IMR-90 (cell line): Measurements from ENCODE around the gene WWC1. TPM values are rescaled to one million over a fixed set of nuclear protein-coding genes. Genes with fewer than 3 reads are reported as not detected.
A peak's percentile ranks its signal among the peaks of the same experiment; 100 is the strongest.

Source experiments
- ATAC-seq: fragments of 200-7000 bp; cut with Tn5 transposase; 2 replicates; pipeline ENCODE4 v1.9.1; 2020; ENCODE audit warnings: low read depth, mild to moderate bottlenecking, moderate library complexity
- BruUV-seq: library from RNA; stranded (reverse); fragments of 400-500 nt; replicated peaks from 2 replicates; lab custom pipeline; 2021; lab: Mats Ljungman, UMichigan
- CTCF ChIA-PET: fragments of 300-600 bp; formaldehyde crosslinking; extraction: SDS; loops from one replicate; lab custom pipeline; 2021; ENCODE audit warnings: antibody characterized with exemption; lab: Yijun Ruan, JAX
- POLR2A ChIA-PET: fragments of 300-600 bp; sonication (Branson Sonifier 250); formaldehyde crosslinking; loops from one replicate; lab custom pipeline; 2022; ENCODE audit warnings: antibody characterized with exemption; ENCODE audit not compliant: unreplicated experiment; lab: Charles Lee
- DNase-seq: peaks from one replicate; pipeline ENCODE4 v3.0.0; 2013
- H2AFZ ChIP-seq: replicated peaks from 2 replicates; pipeline ENCODE3; 2013; ENCODE audit warnings: low read length, mild to moderate bottlenecking; ENCODE audit not compliant: poor library complexity
- H2AK5ac ChIP-seq: 2 replicates; pipeline ENCODE4 v1.6.1; 2013; ENCODE audit warnings: low read depth, low read length, inconsistent platforms
- H2AK9ac ChIP-seq: replicated peaks from 2 replicates; pipeline ENCODE3; 2013; ENCODE audit warnings: mild to moderate bottlenecking, low read depth, low read length, moderate library complexity; ENCODE audit not compliant: poor library complexity
- H2BK120ac ChIP-seq: 2 replicates; pipeline ENCODE4 v1.6.1; 2013; ENCODE audit warnings: low read depth, low read length, inconsistent platforms
- H2BK15ac ChIP-seq: 3 replicates; pipeline ENCODE4 v1.6.1; 2013; ENCODE audit warnings: low read depth, low read length, inconsistent platforms
- H2BK20ac ChIP-seq: 2 replicates; pipeline ENCODE4 v1.6.1; 2013; ENCODE audit warnings: low read depth, mild to moderate bottlenecking, inconsistent platforms, low read length, moderate library complexity
- H2BK5ac ChIP-seq: 2 replicates; pipeline ENCODE4 v1.6.1; 2013; ENCODE audit warnings: mild to moderate bottlenecking, low read depth, low read length, inconsistent platforms; ENCODE audit not compliant: poor library complexity, severe bottlenecking
- H3K14ac ChIP-seq: replicated peaks from 2 replicates; pipeline ENCODE4 v1.6.1; 2013; ENCODE audit warnings: low read depth, low read length, inconsistent platforms
- H3K18ac ChIP-seq: 2 replicates; pipeline ENCODE4 v1.6.1; 2013; ENCODE audit warnings: low read depth, low read length, control low read depth
- H3K23ac ChIP-seq: 2 replicates; pipeline ENCODE4 v1.6.1; 2013; ENCODE audit warnings: low read depth, low read length, inconsistent platforms
- H3K27ac ChIP-seq: 2 replicates; pipeline ENCODE4 v1.5.1; 2013; ENCODE audit warnings: mild to moderate bottlenecking, control low read depth, low read length; ENCODE audit not compliant: insufficient read depth
- H3K27me3 ChIP-seq: 2 replicates; pipeline ENCODE4 v1.6.1; 2013; ENCODE audit warnings: low read length; ENCODE audit not compliant: control insufficient read depth, insufficient read depth
- H3K36me3 ChIP-seq: 2 replicates; pipeline ENCODE4 v1.6.1; 2013; ENCODE audit warnings: low read length, mixed read lengths; ENCODE audit not compliant: control insufficient read depth, insufficient read depth
- H3K4ac ChIP-seq: 2 replicates; pipeline ENCODE4 v1.6.1; 2013; ENCODE audit warnings: low read depth, low read length, inconsistent platforms
- H3K4me1 ChIP-seq: 2 replicates; pipeline ENCODE4 v1.6.1; 2013; ENCODE audit warnings: low read length, mixed read lengths; ENCODE audit not compliant: control insufficient read depth, insufficient read depth
- H3K4me2 ChIP-seq: 2 replicates; pipeline ENCODE4 v1.6.1; 2013; ENCODE audit warnings: low read depth, mild to moderate bottlenecking, control low read depth, low read length, moderate library complexity
- H3K4me3 ChIP-seq: 2 replicates; pipeline ENCODE4 v1.5.1; 2013; ENCODE audit warnings: low read depth, mild to moderate bottlenecking, control low read depth, low read length, moderate library complexity; ENCODE audit not compliant: insufficient read depth
- H3K56ac ChIP-seq: 2 replicates; pipeline ENCODE4 v1.6.1; 2013; ENCODE audit warnings: low read length, inconsistent platforms; ENCODE audit not compliant: insufficient read depth; ENCODE audit errors: extremely low read depth
- H3K79me1 ChIP-seq, 2 experiments: 2 replicates each; pipeline ENCODE4 v1.6.1; 2013; ENCODE audit warnings: low read length in 2 of 2, inconsistent platforms in 1 of 2, low read depth in 1 of 2
- H3K9ac ChIP-seq: 2 replicates; pipeline ENCODE4 v1.6.1; 2013; ENCODE audit warnings: low read depth, low read length, control low read depth
- H3K9me1 ChIP-seq: 2 replicates; pipeline ENCODE4 v1.6.1; 2013; ENCODE audit warnings: low read length, inconsistent platforms; ENCODE audit not compliant: insufficient read depth
- H3K9me3 ChIP-seq: 2 replicates; pipeline ENCODE4 v1.6.1; 2013; ENCODE audit warnings: low read length; ENCODE audit not compliant: control insufficient read depth, insufficient read depth
- H4K20me1 ChIP-seq: 2 replicates; pipeline ENCODE4 v1.6.1; 2013; ENCODE audit warnings: low read length, inconsistent platforms; ENCODE audit not compliant: insufficient read depth
- H4K5ac ChIP-seq: 2 replicates; pipeline ENCODE4 v1.6.1; 2013; ENCODE audit warnings: mild to moderate bottlenecking, low read depth, low read length, control low read depth
- H4K8ac ChIP-seq, 2 experiments: 2 replicates each; pipeline ENCODE4 v1.6.1; 2013; ENCODE audit warnings: low read depth in 2 of 2, low read length in 2 of 2, control low read depth in 1 of 2, inconsistent platforms in 1 of 2
- H4K91ac ChIP-seq: 2 replicates; pipeline ENCODE4 v1.6.1; 2013; ENCODE audit warnings: low read depth, low read length, inconsistent platforms; ENCODE audit not compliant: insufficient read depth
- BHLHE40 ChIP-seq: fragments of 150-350 bp; IDR thresholded peaks from 2 replicates; pipeline ENCODE4 v1.6.1; 2016; ENCODE audit warnings: mild to moderate bottlenecking, low read depth, low read length
- CEBPB ChIP-seq: IDR thresholded peaks from 2 replicates; pipeline ENCODE4 v1.6.1; 2012; ENCODE audit warnings: low read depth, low read length, improper control_type of control experiment
- CHD1 ChIP-seq: IDR thresholded peaks from 2 replicates; pipeline ENCODE4 v1.6.1; 2012; ENCODE audit warnings: low read depth, low read length, improper control_type of control experiment
- FOS ChIP-seq: fragments of 150-350 bp; IDR thresholded peaks from 2 replicates; pipeline ENCODE4 v1.6.1; 2016; ENCODE audit warnings: low read depth, low read length
- MAFK ChIP-seq: IDR thresholded peaks from 2 replicates; pipeline ENCODE4 v1.6.1; 2012; ENCODE audit warnings: low read depth, low read length, improper control_type of control experiment
- MAZ ChIP-seq: IDR thresholded peaks from 2 replicates; pipeline ENCODE4 v1.6.1; 2012; ENCODE audit warnings: low read depth, mild to moderate bottlenecking, low read length, improper control_type of control experiment, moderate library complexity, borderline replicate concordance
- NFE2L2 ChIP-seq: fragments of 150-350 bp; IDR thresholded peaks from 2 replicates; pipeline ENCODE4 v1.6.1; 2016; ENCODE audit warnings: low read depth, mild to moderate bottlenecking, low read length
- POLR2A ChIP-seq: IDR thresholded peaks from 2 replicates; pipeline ENCODE4 v1.6.1; 2012; ENCODE audit warnings: mild to moderate bottlenecking, low read depth, low read length
- RAD21 ChIP-seq: IDR thresholded peaks from 2 replicates; pipeline ENCODE4 v1.6.1; 2012; ENCODE audit warnings: low read length, improper control_type of control experiment
- RCOR1 ChIP-seq: IDR thresholded peaks from 2 replicates; pipeline ENCODE4 v1.6.1; 2012; ENCODE audit warnings: mild to moderate bottlenecking, low read length, improper control_type of control experiment; ENCODE audit not compliant: insufficient replicate concordance
- RFX5 ChIP-seq: IDR thresholded peaks from 2 replicates; pipeline ENCODE4 v1.8.0; 2012; ENCODE audit warnings: low read depth, mild to moderate bottlenecking, low read length, moderate library complexity
- SMC3 ChIP-seq: fragments of 150-350 bp; IDR thresholded peaks from 2 replicates; pipeline ENCODE4 v1.6.1; 2016; ENCODE audit warnings: low read depth, mild to moderate bottlenecking, antibody characterized with exemption, low read length, moderate library complexity
- USF2 ChIP-seq: fragments of 150-350 bp; IDR thresholded peaks from 2 replicates; pipeline ENCODE4 v1.6.1; 2017; ENCODE audit warnings: mild to moderate bottlenecking, antibody characterized with exemption, low read length, low read depth
- WGBS, 2 experiments: methylation state at CpG; one replicate each; pipeline versions ENCODE4 v1.1.5 to v1.1.7; 2013; ENCODE audit warnings: missing lambda C conversion rate in 2 of 2; ENCODE audit not compliant: insufficient read length in 1 of 2; ENCODE audit errors: extremely low coverage in 2 of 2; 5-methylcytosine and 5-hydroxymethylcytosine counted together
- dilution Hi-C: fragments of 300-500 bp; cut with HindIII; formaldehyde crosslinking; loops from one replicate; pipeline ENCODE4 v1.14.3; 2018; ENCODE audit warnings: low sequenced_read_pairs; ENCODE audit not compliant: unreplicated experiment
- in situ Hi-C: fragments of 300-500 bp; cut with MboI; formaldehyde crosslinking; loops from 3 replicates; pipeline ENCODE4 v1.14.3; 2019; ENCODE audit warnings: low sequenced_read_pairs, inconsistent platforms, mixed read lengths
- intact Hi-C: fragments of 100-400 bp; cut with micrococcal nuclease; formaldehyde crosslinking; loops from 2 replicates; pipeline ENCODE4 v1.10.0; 2022
- polyA plus RNA-seq, 3 experiments: library from polyadenylated mRNA; depleted of rRNA; stranded (reverse); fragments of >200 nt; gene quantifications; 2 replicates each; pipeline ENCODE4 v1.2.3, GENCODE V29; 2012; ENCODE audit warnings: low replicate concordance in 1 of 3
- total RNA-seq: library from RNA; depleted of rRNA; stranded (reverse); fragments of >200 nt; gene quantifications from 2 replicates; pipeline ENCODE4 v1.2.3, GENCODE V29; 2012
- TF ChIP-seq, protein P1 (sequence below): fragments of 150-350 bp; IDR thresholded peaks from 2 replicates; pipeline ENCODE4 v1.6.1; 2016; ENCODE audit warnings: low read depth, mild to moderate bottlenecking, low read length, moderate library complexity, borderline replicate concordance

WWC1 gene
- total and polyA plus RNA-seq, 2 of the 4 experiments (the other 2 are of a cell fraction) = 9.1 to 10.3 TPM

DNA sequence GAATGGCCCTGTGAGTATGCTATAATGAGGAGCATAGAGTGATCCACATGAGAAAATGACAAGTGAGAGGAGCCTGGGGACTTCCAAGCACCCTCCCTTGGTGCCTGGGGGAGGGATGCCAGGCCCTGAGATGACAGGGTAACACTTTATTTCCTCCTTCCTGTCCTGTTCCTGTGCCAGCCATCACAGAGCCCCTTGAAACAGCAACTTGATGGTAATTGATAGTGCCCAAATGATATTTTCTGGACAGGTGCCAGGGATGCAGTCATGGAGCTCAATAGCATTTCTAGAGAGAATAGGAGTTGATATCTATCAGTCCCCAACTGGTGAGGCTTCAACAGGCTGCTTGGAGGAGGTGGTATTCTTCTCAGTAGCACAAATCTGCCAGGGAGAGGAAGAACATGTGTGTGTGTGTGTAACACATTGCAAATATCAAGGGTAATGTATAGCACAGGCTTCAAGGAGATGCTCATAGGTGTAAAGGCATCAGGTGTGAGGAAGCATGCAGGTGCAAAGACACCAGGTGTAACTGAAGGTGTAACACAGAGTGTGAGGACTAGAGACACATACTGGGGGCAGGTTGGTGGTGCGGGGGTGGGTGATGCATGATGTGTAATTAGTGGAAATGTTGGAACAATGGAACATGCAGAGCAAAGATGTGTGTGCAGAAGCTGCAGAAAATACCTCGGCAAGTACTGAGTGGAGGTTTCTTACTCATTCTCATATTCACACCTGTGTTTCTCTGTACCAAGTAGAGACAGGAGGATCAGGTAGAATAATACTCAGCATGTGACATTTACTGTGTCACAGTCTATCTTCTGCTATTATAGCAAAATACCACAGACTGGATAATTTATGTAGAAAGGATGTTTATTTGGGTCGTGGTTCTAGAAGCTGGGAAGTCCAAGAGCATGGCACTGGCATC, 18.1 kb upstream of the WWC1 start:
- H3K27ac ChIP-seq = no peak overlapping the region
- no peak overlapping the region for H3K4me3 ChIP-seq
- H3K9ac ChIP-seq = no peak overlapping the region
- no peak overlapping the region for H2BK20ac ChIP-seq
- in situ Hi-C loops (loop anchor here (5.0 to 25.0 kb wide), 3 partner anchors 214 to 1014 kb away; partner anchors contain the start of gene RARS1), dilution Hi-C loops (no loop called here), intact Hi-C loops (loop anchor here (2.0 kb wide), 1 partner anchor 35 kb away; no protein-coding TSS in a partner anchor)
- no peaks in the 10 kb centered on the region for H4K20me1 ChIP-seq
- DNase-seq (no peak), ATAC-seq (no peak)
- CTCF ChIA-PET = no interaction called here
- peaks cover 4% of the 10 kb centered on the region; the same call in 1 of the 2 replicates for H3K9me1 ChIP-seq
- no peaks in the 10 kb centered on the region for H3K9me3 ChIP-seq
- no peak overlapping the region for H2AK5ac ChIP-seq
- H4K8ac ChIP-seq = no peak overlapping the region
- H3K4me1 ChIP-seq = peaks cover 2% of the 10 kb centered on the region; the same call in 1 of the 2 replicates
- no peak overlapping the region for H3K4ac ChIP-seq
- H4K5ac ChIP-seq = no peak overlapping the region
- H2BK120ac ChIP-seq = no peak overlapping the region
- H2BK5ac ChIP-seq = no peak overlapping the region
- no peak overlapping the region for H2BK15ac ChIP-seq
- no CpG with 5 or more reads among the region's 3 CpGs for WGBS, 2 experiments
- H2AK9ac ChIP-seq = no peak overlapping the region
- H3K14ac ChIP-seq = no peak overlapping the region
- peak overlapping the region; percentile 43 for H2AFZ ChIP-seq
- no peaks in the 10 kb centered on the region for H3K36me3 ChIP-seq
- no TSS peak for BruUV-seq
- POLR2A ChIA-PET = no interaction called here
- no peaks in the 10 kb centered on the region for H3K79me1 ChIP-seq
- H3K18ac ChIP-seq = no peak overlapping the region
- peaks cover 9% of the 10 kb centered on the region; the same call in 1 of the 2 replicates for H3K27me3 ChIP-seq
- H3K4me2 ChIP-seq = no peak overlapping the region
- H4K91ac ChIP-seq = no peak overlapping the region
- H3K56ac ChIP-seq = no peak overlapping the region
- no peak overlapping the region for H3K23ac ChIP-seq
- TF ChIP-seq, protein P1, sequence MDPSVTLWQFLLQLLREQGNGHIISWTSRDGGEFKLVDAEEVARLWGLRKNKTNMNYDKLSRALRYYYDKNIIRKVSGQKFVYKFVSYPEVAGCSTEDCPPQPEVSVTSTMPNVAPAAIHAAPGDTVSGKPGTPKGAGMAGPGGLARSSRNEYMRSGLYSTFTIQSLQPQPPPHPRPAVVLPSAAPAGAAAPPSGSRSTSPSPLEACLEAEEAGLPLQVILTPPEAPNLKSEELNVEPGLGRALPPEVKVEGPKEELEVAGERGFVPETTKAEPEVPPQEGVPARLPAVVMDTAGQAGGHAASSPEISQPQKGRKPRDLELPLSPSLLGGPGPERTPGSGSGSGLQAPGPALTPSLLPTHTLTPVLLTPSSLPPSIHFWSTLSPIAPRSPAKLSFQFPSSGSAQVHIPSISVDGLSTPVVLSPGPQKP = no peak
- TF ChIP-seq MAZ = no peak
- no peak for TF ChIP-seq BHLHE40
- TF ChIP-seq RAD21 = no peak
- no peak for TF ChIP-seq CEBPB
- TF ChIP-seq FOS = no peak
- no peak for TF ChIP-seq MAFK
- no peak for TF ChIP-seq USF2
- TF ChIP-seq NFE2L2 = no peak
- no peak for TF ChIP-seq POLR2A
- TF ChIP-seq CHD1 = no peak
- TF ChIP-seq SMC3 = no peak
- TF ChIP-seq RFX5 = no peak
- TF ChIP-seq RCOR1 = no peak
